ENCODE results near the gene MGAT4A.
"Not testable (repeated sequence)": the region's sequence is repeated elsewhere in the genome, so short reads cannot be mapped to it uniquely, and the experiment has no call there.

MGAT4A gene

DNA sequence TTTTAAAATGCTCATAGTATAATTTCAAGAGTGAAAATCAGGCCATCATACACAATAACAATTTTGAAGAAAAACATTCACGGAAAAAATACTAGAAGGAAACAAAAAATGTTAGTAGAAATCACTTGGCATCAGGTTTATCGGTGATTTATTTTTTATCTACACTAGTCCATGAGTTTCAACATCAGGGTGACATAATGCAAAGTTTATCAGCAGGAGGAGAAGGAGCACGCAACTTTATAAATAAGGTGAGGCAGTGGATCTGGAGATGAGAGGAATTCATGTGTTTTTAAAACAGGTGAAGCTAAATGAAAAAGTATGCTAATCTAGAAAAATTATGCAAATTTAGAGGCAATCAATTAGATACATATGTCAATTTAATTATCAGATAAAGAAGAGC is 54.2 kb downstream of the MGAT4A start:
- FAIRE-seq (no peak), DNase-seq (ENCODE audit: insufficient read length, low spot score) (no peak)
- TF ChIP-seq, protein P1, sequence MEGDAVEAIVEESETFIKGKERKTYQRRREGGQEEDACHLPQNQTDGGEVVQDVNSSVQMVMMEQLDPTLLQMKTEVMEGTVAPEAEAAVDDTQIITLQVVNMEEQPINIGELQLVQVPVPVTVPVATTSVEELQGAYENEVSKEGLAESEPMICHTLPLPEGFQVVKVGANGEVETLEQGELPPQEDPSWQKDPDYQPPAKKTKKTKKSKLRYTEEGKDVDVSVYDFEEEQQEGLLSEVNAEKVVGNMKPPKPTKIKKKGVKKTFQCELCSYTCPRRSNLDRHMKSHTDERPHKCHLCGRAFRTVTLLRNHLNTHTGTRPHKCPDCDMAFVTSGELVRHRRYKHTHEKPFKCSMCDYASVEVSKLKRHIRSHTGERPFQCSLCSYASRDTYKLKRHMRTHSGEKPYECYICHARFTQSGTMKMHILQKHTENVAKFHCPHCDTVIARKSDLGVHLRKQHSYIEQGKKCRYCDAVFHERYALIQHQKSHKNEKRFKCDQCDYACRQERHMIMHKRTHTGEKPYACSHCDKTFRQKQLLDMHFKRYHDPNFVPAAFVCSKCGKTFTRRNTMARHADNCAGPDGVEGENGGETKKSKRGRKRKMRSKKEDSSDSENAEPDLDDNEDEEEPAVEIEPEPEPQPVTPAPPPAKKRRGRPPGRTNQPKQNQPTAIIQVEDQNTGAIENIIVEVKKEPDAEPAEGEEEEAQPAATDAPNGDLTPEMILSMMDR (IDR thresholded peaks at IDR 0.05; ENCODE audit: insufficient read depth, missing control alignments): no peak

DNA sequence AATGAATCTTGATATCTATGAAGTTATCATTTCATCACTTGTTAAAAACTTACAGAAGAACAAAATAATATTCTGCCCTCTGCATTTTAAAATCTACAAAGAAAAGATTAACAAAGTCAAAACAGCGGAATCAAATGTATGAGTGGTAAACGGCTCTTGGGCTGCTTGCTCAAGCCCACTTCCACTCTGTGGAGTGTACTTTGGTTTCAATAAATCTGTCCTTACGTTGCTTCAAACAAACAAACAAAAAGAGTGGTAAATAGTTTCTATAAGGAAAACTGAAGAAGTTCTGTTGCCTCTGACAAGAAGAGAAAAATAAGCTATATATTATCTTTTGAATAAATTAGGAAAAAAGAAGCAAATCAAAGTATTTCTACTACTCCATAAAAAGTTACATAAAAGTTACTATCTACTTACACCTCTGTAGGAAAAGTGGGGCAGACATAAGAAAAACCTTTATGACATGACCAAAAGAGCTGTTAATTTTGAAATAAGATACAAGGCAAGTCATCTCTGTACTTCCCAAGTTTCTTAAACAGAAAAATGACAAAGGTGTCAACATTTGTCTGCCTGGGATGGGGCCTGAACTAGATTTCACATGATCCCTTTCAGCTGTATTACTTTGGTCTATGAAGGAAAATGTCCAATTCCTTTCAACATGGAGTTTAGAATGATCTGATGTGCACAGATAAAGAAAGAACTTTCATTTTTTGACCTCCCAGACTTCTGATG is 56.5 kb downstream of the MGAT4A start:
- DNase-seq (ENCODE audit: insufficient read length, low spot score) (no peak), FAIRE-seq (no peak)
- TF ChIP-seq, protein P1 (IDR thresholded peaks at IDR 0.05; ENCODE audit: insufficient read depth, missing control alignments): no peak

DNA sequence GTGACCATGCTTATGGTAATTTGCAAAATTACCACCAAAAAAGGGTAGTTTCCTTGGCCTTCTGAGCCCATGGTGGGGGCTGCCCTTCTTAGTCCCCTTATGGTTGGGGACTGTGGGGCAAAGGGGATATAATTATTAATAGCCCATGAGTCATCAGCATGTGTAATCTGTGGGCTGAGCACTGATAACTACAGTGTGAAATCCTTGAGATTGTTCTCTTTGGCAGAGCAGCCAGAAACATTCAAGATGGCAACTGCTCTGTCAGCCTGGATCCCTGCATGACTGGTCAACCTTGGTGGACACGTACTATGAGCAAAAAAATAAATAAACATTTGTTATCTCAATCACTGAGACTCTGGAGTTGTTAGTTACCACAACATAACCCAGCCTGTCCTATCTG is 61.3 kb downstream of the MGAT4A start:
- TF ChIP-seq, protein P1 (IDR thresholded peaks at IDR 0.05; ENCODE audit: insufficient read depth, missing control alignments): no peak
- no peak for DNase-seq (ENCODE audit: insufficient read length, low spot score)
- no peak for FAIRE-seq

DNA sequence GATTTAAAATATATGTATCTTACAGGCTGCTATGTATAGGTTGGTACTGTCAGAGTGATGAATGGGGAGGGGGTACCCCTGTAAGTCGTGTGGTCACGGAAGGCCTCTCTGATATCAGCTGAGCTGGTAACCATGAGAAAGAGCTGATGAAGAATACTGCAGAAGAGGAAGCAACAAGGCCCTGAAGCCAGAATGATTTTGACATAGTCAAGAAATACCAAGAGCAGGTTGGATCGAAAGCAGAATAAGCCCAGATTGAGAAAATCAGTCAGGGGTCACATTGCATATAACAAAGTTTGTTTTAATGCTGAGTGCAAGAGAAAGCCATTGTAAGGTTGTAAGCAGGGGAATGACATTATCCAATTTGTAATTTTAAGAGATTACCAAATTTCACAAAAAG is 65.3 kb downstream of the MGAT4A start:
- TF ChIP-seq, protein P1 (IDR thresholded peaks at IDR 0.05; ENCODE audit: insufficient read depth, missing control alignments): no peak
- DNase-seq (ENCODE audit: insufficient read length, low spot score) (no peak), FAIRE-seq (no peak)

DNA sequence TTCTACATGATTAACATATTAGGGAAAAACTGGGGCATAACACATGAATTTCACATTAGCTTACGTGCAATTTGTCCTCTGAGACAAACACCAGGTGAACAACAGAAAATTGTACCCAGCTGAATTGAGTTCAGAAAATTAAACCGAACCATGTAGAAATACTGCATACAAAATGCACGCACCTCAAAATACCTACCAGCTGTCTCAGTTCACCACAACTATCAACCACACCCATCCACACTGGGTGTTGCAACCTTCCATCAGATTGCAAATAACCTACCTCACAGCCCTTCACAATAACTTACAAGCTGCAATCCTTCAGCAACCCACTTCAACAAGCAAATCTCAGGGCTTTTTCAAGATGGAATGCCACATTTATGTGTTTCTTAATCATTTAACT is 66.6 kb downstream of the MGAT4A start:
- DNase-seq (ENCODE audit: insufficient read length, low spot score): no peak
- TF ChIP-seq, protein P1 (IDR thresholded peaks at IDR 0.05; ENCODE audit: insufficient read depth, missing control alignments): no peak
- FAIRE-seq: no peak

DNA sequence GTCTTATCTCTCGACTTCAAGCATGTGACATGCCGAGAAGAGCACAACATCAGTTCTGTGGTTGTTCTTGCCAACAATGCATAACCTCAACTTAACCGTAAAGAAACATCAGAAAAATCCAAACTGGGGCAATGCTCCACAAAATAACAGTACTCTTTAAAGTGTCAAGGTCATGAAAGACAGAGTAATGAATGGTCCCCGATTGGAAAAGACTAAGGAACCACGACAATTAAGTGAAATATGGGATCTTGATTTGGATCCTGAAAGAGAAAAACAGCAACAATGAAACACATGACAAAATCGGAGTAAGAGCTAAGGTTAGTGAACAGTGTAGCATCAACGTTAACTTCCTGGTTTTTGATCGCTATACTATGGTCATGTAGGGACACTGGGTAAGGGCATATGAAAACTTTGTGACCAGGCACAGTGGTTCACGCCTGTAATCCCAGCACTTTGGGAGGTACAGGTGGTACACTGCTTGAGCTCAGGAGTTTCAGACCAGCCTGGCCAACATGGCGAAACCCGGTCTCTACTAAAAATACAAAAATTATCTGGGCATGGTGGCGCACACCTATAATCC is 67.3 kb downstream of the MGAT4A start:
- FAIRE-seq: no peak

DNA sequence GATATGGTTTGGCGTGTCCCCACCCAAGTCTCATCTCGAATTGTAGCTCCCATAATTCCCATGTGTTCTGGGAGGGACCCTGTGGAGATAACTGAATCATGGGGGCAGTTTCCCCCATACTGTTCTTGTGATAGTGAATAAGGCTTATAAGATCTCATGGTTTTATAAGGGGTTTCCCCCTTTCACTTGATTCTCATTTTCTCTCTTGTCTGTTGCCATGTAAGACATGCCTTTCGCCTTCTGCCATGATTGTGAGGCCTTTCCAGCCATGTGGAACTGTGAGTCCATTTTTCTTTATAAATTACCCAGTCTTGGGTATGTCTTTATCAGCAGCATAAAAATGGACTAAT is 71.5 kb downstream of the MGAT4A start:
- not testable (repeated sequence) for FAIRE-seq; DNase-seq (ENCODE audit: insufficient read length, low spot score)

More for the DNA sequence above, 67.3 kb downstream of the MGAT4A start:
- TF ChIP-seq, protein P1 (IDR thresholded peaks at IDR 0.05; ENCODE audit: insufficient read depth, missing control alignments): no peak
- DNase-seq (ENCODE audit: insufficient read length, low spot score): no peak
